ENCODE measurements around the gene MEF2A. TPM values are rescaled to one million over a fixed set of nuclear protein-coding genes. Genes with fewer than 3 reads are reported as not detected.

Gene MEF2A
- total and polyA plus RNA-seq, 10 of the 15 experiments (the other 5 are each of a cell fraction or from before 2014, with no cell fraction given), result 7.2 to 46.7 (median 35.9) TPM

- peak overlapping the region; percentile 22; the same call in 1 of the 2 replicates for H3K4me3 ChIP-seq
- 39% methylated on average over 7 of the region's 7 CpGs for WGBS (ENCODE audit: insufficient coverage, insufficient replicate concordance, low lambda C conversion rate, missing lambda C conversion rate)
- peaks cover 13% of the 10 kb centered on the region for H3K4me1 ChIP-seq (ENCODE audit: control insufficient read depth, insufficient read depth, low read length)
- ChIA-PET SMC1A (ENCODE audit: uncharacterized antibody, unreplicated experiment) (interaction anchor here (0.8 to 2.3 kb wide), 13 partner anchors 14 to 128 kb away, joined by 3 to 14 read pairs (median 4); no protein-coding TSS in a partner anchor), POLR2A (interaction anchor here (0.6 kb wide), 1 partner anchor 45 kb away, joined by 3 read pairs; no protein-coding TSS in a partner anchor), RAD21 (ENCODE audit: unreplicated experiment) (interaction anchor here (1.9 kb wide), 2 partner anchors 63 to 73 kb away, joined by 6 to 8 read pairs; no protein-coding TSS in a partner anchor), CTCF (interaction anchor here (0.8 to 3.2 kb wide), 3 partner anchors 16 to 126 kb away, joined by 3 to 13 read pairs (median 4); no protein-coding TSS in a partner anchor)
- peak; percentile 84 for FAIRE-seq
- peak overlapping the region; percentile 93 for H3K27ac ChIP-seq (ENCODE audit: control insufficient read depth, insufficient read depth)
- no peak for TF ChIP-seq MTA2 (IDR thresholded peaks at IDR 0.05; ENCODE audit: low read depth)
- TF ChIP-seq HDGF (IDR thresholded peaks at IDR 0.05), result no peak
- no peak for TF ChIP-seq RBBP5 (conservative IDR thresholded peaks at IDR 0.05)
- no peak for TF ChIP-seq PML (IDR thresholded peaks at IDR 0.05; ENCODE audit: low read length)
- no peak for TF ChIP-seq NFYB (IDR thresholded peaks at IDR 0.05; ENCODE audit: insufficient read depth, low read depth, low read length)
- no peak for TF ChIP-seq ZNF207 (IDR thresholded peaks at IDR 0.05; ENCODE audit: borderline replicate concordance)
- TF ChIP-seq STAT3 (IDR thresholded peaks at IDR 0.05; ENCODE audit: low read depth, low read length), result no peak
- TF ChIP-seq ZNF687 (IDR thresholded peaks at IDR 0.05), result no peak
- no peak for TF ChIP-seq ETV6 (conservative IDR thresholded peaks at IDR 0.05 in 1 of 2, IDR thresholded peaks at IDR 0.05 in 1 of 2; ENCODE audit: borderline replicate concordance in 1 of 2, low read depth in 1 of 2)
- TF ChIP-seq ZBTB4 (CRISPR knock-in tag; IDR thresholded peaks at IDR 0.05), result no peak
- TF ChIP-seq YY1 (IDR thresholded peaks at IDR 0.05; ENCODE audit: low read depth, low read length), result no peak
- no peak for TF ChIP-seq MEF2A (IDR thresholded peaks at IDR 0.05; ENCODE audit: insufficient read depth, low read depth, low read length)
- no peak for TF ChIP-seq SKIL (IDR thresholded peaks at IDR 0.05; ENCODE audit: low read depth, poor library complexity, severe bottlenecking)
- no peak for TF ChIP-seq STAT1 (conservative IDR thresholded peaks at IDR 0.05)
- TF ChIP-seq CBX5 (IDR thresholded peaks at IDR 0.05; ENCODE audit: low read depth), result no peak
- peaks cover 0 to 6% of the 10 kb centered on the region in 2 experiments; a peak in 2 of 4 replicates for H3K36me3 ChIP-seq (ENCODE audit: control insufficient read depth in 2 of 2, insufficient read depth in 2 of 2, low read length in 1 of 2)
- peak; percentile 60 for ATAC-seq
- no peak for DNase-seq (ENCODE audit: low read depth, low spot score)
- H3K4me2 ChIP-seq (ENCODE audit: control insufficient read depth, insufficient read depth), result peak overlapping the region; percentile 95
- H4K20me1 ChIP-seq (ENCODE audit: control insufficient read depth, insufficient read depth), result no peaks in the 10 kb centered on the region
- H3K27me3 ChIP-seq (replicated peaks in 1 of 2; ENCODE audit: control insufficient read depth in 2 of 2, insufficient read depth in 2 of 2, low read length in 1 of 2), result no peaks in the 10 kb centered on the region
- in situ Hi-C loops (cut with MboI), result no loop called here
- peak overlapping the region; percentile 62 for H2AFZ ChIP-seq (ENCODE audit: control insufficient read depth, low read depth, low read length)
- no TSS peak for BruUV-seq (replicated peaks)
- peaks cover 58% of the 10 kb centered on the region for H3K79me2 ChIP-seq (ENCODE audit: control insufficient read depth, insufficient read depth, low read length)
- H3K9me3 ChIP-seq (replicated peaks; ENCODE audit: control insufficient read depth, insufficient read depth, low read length), result peaks cover 11% of the 10 kb centered on the region
- intact Hi-C loops (cut with micrococcal nuclease; ENCODE audit: unreplicated experiment), result loop anchor here (2.0 to 5.0 kb wide), 2 partner anchors 63 to 118 kb away; partner anchors contain the start of gene MEF2A
- peak overlapping the region; percentile 71 for H3K9ac ChIP-seq (ENCODE audit: control insufficient read depth, insufficient read depth, low read length)
Measured at GRCh38 chr15:99630607-99631131, 64.9 kb downstream of the MEF2A start.
